GM18868 (cell line): ENCODE data around the gene EGFL6.

ENCODE experiments used
- ATAC-seq: cut with Tn5 transposase; IDR thresholded peaks from one replicate; pipeline ENCODE4 v1.9.1; 2021; ENCODE audit warnings: mild to moderate bottlenecking, moderate library complexity; ENCODE audit not compliant: unreplicated experiment

The EGFL6 gene, protein sequence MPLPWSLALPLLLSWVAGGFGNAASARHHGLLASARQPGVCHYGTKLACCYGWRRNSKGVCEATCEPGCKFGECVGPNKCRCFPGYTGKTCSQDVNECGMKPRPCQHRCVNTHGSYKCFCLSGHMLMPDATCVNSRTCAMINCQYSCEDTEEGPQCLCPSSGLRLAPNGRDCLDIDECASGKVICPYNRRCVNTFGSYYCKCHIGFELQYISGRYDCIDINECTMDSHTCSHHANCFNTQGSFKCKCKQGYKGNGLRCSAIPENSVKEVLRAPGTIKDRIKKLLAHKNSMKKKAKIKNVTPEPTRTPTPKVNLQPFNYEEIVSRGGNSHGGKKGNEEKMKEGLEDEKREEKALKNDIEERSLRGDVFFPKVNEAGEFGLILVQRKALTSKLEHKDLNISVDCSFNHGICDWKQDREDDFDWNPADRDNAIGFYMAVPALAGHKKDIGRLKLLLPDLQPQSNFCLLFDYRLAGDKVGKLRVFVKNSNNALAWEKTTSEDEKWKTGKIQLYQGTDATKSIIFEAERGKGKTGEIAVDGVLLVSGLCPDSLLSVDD

GRCh38 chrX:13569479-13570260, at the start of gene EGFL6:
TSS of gene EGFL6 (plus strand) at chrX:13569601. CDS start at chrX:13569862, 261 bp downstream.
- no peak for ATAC-seq

- ATAC-seq = no peak
Measured at GRCh38 chrX:13520351-13520750, 49.0 kb upstream of the EGFL6 start.

DNA sequence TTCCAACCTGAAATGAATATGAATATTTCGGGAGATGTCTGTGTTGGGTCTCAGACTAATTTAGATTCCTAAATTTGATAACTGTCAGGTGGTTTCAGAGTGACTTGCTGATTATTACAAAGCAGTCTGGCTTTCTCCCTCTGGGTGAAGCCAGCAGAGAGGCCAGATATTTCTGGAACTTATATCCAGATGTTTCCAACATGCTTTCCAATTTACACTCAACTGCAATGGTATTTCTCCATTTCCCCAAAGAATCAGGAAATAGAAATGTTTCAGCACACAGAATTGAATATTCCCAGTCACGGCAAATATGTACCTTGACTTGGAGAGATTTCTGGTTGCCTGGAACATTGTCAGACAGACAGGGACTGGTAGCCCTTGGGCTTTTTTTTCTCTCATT, 48.5 kb upstream of the EGFL6 start:
- ATAC-seq = no peak

- ATAC-seq = no peak
Measured at GRCh38 chrX:13522811-13523210, 46.6 kb upstream of the EGFL6 start.

DNA sequence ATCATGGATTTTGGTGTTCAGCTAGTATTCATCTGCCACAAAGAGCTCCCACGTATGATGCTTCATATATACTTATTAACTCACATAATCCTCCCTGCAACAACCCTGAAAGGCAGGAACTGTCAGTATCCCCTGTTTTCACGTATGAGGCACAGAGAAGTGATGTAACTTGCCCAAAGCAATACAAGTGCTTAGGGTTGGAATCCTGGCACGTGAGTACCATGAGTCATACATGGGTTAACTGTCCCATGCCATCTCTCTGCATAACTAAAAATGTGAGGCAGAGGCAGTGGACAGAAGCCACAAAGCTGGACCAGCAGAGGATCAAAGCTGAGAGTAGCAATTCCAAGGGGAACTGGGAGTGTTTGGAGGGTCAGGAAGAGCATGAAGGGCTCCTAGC, 35.7 kb upstream of the EGFL6 start:
- no peak for ATAC-seq

DNA sequence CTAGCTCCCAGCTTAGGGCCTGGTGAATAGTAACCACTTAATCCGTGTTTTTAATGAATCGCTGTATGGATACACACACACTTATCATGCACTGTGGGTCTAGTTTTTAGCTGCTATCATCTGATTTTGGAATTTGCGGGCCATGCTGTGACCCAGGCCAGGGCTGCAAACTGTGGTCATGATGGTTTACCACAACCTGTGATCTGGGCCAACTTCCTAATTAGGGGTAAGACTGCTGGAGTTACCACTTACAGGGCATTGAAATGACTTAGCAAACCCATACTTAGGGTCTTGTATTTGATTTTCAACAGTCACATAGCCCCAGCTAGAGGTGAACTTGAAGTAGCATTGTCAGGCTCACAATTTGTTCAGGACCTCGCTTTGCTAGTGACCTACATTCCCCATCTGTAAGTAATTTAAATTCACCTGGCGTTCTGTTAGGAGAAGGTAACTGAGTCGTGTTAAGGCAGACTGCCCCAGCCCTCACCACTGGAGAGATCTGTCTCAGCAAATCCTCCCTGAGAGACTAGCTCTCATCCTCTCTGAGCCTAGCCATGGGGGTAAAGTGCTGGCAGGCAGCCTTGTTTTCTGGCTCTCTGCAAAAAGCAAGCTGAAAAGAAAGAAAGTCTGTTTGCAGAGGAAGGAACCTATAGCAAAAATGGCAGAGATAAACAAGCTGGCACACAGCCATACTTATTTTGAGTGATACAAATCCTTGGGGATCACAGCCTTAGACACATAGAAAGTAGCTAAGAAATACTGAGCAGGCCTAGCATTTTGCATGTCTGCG, 33.8 kb upstream of the EGFL6 start:
- ATAC-seq = no peak

DNA sequence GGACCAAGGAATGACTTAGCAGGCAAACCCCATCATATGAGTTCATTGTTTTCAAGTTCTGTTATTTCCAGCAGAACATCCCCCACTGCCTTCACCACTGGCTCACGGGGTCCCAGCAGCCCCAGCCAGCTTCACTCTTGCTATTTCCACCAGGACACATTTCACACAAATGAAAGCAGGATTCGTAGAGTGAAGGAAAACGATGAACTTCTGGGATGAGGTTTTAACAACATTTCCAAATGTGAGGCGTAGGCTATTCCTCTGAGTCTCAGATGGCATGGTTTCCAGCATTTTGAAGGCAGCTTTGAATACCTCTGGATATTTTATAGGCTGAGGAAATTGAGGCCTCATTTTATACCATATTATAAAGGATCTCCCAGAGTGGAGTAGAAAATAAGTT, 32.9 kb upstream of the EGFL6 start:
- ATAC-seq = no peak

GRCh38 chrX:13538414-13538813, 31.0 kb upstream of the EGFL6 start:
- ATAC-seq = no peak

GRCh38 chrX:13540602-13541001, 28.8 kb upstream of the EGFL6 start:
- ATAC-seq = no peak

GRCh38 chrX:13545726-13546125, 23.7 kb upstream of the EGFL6 start:
- no peak for ATAC-seq

- no peak for ATAC-seq
Measured at GRCh38 chrX:13547671-13548070, 21.7 kb upstream of the EGFL6 start.

- ATAC-seq = no peak
Measured at GRCh38 chrX:13550346-13550745, 19.1 kb upstream of the EGFL6 start.

DNA sequence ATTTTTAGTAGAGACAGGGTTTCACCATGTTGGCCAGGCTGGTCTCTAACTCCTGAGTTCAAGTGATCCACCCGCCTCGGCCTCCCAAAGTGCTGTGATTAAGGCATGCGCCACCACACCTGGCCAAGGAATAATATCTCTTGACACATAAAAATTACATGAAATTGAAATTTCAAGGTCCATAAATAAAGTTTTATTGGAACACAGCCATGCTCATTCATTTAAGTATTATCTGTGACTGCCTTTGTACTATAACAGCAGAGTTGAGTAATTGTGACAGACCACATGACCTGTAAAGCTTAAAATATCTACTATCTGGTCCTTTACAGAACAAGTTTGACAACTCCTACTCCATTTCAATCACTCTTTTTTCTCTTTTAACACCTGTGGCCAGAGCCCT, 17.8 kb upstream of the EGFL6 start:
- no peak for ATAC-seq

DNA sequence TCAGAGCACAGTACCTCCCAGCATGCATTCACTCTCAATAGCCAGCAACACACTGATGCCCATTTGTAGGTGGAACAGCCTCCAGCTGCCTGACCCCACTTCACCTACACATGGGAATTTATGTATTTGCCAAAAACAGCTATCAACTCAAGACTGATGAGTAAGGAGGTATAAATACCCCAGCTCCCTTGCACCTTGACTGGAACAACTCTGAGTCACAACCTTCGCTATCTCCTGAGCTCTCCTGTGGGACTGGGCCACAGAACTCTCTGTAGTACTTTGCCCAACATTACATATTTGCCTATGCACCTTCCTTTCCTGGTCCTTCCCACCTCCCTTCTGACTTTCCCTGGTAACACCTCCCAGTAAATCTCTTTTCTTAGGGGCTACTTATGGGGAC, 16.5 kb upstream of the EGFL6 start:
- ATAC-seq = no peak

- ATAC-seq = no peak
Measured at GRCh38 chrX:13565511-13565910, 3.9 kb upstream of the EGFL6 start.

- ATAC-seq = no peak
Measured at GRCh38 chrX:13570261-13570605, 832 bp downstream of the EGFL6 start.

GRCh38 chrX:13571136-13571535, 1.7 kb downstream of the EGFL6 start:
- no peak for ATAC-seq

GRCh38 chrX:13574600-13574999, 5.2 kb downstream of the EGFL6 start:
- peak; percentile 50 for ATAC-seq

GRCh38 chrX:13579661-13580060, 10.3 kb downstream of the EGFL6 start:
- no peak for ATAC-seq

GRCh38 chrX:13581554-13581953, 12.2 kb downstream of the EGFL6 start:
- no peak for ATAC-seq

GRCh38 chrX:13587786-13588477, 18.5 kb downstream of the EGFL6 start:
- ATAC-seq = no peak
